Stimulated activated CD4-positive, alpha-beta T cell treated with anti-CD3 and anti-CD28 coated beads, Interleukin-15, amount 100 ng/mL, for 48 hours (primary cell): Measurements from ENCODE around the gene ATP8B3.

ENCODE experiments used
- DNase-seq, 2 donors: peaks; one replicate each; pipeline ENCODE4 v3.0.0-alpha.2; 2020; ENCODE audit warnings: low read depth in 2 of 2

The ATP8B3 gene

GRCh38 chr19:1811942-1812425 is at the start of gene ATP8B3:
Gene ATP8B3 (minus strand): TSS chr19:1812276. CDS start chr19:1811736, 540 bp downstream.
- peak in 1 of 2 donors; percentile 15 for DNase-seq

- no peak for DNase-seq
Measured at GRCh38 chr19:1861599-1862031, 49.5 kb upstream of the ATP8B3 start.

- DNase-seq: no peak
Measured at GRCh38 chr19:1860821-1861598, 48.9 kb upstream of the ATP8B3 start.

DNA sequence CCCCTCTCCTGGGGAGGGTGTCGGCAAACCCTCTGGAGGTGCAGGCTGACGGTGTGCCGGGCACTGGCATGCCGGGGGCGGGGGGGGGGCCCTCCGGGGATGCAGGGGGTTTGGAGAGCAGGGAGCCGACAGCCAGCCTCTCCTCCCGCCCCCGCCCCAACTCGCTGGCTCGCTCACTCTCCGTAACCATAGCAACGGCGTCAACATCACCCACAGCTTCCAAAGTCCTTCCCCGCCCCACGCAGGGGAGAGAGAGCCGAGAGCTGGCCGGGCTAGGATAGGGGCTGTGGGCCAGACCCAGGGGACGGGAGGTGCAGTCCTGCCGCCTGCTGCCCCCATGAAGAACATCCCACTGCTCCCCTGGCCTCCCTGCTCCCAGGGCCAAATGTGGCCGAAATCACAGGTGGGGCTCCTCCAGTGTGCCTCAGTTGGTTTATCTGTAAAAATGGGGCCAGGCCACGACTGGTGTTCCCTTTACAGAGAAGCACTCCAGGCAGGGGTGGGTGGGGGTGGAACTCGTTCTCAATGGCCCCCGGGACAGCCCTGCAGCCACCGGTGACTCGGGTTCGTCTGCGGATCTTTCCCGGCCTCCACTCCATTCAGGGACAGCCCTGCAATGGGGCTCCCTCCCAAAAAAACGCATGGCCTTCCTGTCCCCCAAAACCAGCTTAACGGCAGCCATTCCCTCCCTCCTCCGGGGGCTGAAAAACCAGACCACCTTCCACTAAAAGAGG is 48.1 kb upstream of the ATP8B3 start:
- peak in 1 of 2 donors; percentile 59 for DNase-seq

DNA sequence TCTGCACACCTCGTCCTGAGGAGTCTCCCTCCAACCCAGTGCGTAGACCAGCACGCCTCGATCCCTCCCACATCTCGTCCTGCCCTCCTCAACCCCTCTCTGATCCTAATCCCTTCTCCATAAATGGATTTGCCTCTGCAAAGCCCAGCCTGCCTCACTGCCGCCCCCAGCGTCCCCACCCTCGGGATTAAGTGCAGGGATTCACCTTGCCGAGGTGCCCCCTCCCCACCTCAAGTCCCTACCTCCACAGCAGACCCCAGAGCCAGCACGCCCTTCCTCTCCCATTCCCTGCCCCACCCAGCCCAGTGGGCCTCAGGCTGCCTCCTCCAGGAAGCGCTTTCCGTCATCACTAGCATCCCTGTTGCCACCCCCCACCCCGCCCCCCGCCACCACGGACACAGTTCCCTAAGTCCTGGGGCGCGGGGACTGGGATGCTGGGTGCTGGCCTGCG is 47.3 kb upstream of the ATP8B3 start:
- no peak for DNase-seq

DNA sequence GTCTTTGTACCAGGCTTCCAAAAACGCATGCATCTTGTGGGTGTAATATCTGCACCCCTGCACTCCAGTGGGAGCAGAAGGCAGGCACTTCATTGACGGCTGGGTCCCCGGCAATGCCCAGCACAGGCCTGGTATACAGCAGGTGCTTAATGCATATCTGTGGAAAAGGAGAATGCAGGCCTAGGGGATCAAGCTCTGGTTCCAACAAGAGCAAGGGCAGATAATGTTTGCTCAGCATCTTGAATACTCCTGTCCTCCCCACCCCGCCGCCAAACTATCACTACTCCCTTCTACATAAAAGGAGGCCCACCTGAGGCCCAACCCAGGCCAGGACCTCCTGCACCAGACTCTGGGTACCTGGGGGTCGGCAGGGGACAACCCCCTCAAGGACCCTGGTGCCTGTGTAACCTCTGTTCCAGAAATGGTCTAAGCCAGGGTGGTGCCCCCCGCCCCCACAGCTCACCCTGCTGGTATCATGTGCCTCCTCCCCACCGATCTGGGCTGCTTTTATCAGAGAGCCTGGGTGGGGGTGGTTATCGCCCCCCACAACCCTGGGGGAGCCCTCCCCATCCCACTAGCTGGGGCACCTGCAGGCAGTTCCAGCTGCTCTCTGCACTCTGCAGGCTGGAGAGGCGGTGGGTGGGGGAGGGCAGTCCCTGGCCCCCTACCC is 46.5 kb upstream of the ATP8B3 start:
- DNase-seq: no peak

GRCh38 chr19:1857648-1858326 is 45.7 kb upstream of the ATP8B3 start:
- no peak for DNase-seq

DNA sequence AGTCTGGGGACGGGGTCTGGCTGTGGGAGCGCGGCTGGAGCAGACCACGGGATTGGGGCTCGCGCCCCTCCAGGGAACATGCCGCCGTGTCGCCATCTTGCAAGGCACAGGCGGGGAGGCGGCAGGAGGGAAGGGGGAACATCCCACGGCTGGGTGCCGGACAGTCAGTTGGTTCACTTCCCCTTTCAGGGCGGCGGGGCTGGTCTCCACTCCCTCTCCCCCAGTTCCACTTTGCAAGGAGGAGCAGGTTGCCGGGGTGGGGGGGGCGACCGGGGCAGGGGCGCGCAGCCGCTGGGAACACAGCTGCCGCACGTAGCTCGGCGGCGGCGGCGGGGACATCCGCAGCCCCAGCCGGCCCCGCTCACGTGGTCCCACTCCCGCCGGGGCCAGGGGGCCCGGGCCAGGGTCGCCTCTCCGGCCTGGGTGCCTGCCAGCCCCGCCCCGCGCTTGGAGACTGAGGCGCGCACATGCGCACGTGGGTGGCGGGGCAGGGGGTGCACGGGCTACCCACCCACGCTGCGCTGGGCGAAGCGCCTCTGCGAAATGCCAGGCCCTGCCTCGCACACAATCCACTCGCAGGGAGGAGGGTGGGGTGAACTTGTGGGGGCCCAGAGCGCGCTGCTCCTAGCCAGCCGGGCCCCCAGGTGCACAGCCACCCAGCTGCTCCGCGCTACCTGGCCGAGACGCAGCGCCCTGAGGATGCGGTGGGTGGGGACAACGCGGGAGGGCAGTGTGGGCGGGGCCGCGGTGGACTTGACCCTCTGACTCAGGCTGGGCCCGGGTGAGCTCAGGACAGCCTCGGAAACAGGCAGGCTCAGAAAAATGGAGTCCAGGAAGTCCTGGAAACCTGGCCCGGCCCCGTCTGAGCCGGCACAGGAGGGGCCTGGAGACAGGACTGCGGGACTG is 44.9 kb upstream of the ATP8B3 start:
- peak in 1 of 2 donors; percentile 48 for DNase-seq

- no peak for DNase-seq
Measured at GRCh38 chr19:1856345-1856697, 44.2 kb upstream of the ATP8B3 start.

DNA sequence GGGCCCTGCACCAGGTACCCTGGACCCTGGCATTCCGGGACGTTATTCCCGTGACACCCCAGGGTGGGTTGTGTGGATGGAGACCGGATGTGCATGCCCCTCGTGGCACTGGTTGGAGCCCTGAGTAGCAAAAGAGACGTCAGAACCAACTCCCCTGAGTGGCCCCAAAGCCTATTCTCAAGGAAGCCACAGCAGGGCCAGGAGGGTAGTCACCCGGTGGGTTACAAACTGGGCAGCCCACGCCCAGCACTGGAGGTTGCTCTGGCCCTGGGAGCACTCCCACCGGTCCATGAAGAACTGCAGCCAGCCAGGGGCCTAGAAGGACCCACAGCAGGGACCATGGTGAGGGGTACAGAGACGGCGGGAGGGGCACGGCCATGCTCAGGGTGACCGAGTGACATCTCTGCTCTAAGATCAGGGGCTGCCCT is 43.8 kb upstream of the ATP8B3 start:
- no peak for DNase-seq

- peak; percentile 72 to 85 for DNase-seq
Measured at GRCh38 chr19:1855040-1855827, 43.2 kb upstream of the ATP8B3 start.

GRCh38 chr19:1854542-1855039 is 42.5 kb upstream of the ATP8B3 start:
- DNase-seq: no peak

- DNase-seq: no peak
Measured at GRCh38 chr19:1854039-1854541, 42.0 kb upstream of the ATP8B3 start.

DNA sequence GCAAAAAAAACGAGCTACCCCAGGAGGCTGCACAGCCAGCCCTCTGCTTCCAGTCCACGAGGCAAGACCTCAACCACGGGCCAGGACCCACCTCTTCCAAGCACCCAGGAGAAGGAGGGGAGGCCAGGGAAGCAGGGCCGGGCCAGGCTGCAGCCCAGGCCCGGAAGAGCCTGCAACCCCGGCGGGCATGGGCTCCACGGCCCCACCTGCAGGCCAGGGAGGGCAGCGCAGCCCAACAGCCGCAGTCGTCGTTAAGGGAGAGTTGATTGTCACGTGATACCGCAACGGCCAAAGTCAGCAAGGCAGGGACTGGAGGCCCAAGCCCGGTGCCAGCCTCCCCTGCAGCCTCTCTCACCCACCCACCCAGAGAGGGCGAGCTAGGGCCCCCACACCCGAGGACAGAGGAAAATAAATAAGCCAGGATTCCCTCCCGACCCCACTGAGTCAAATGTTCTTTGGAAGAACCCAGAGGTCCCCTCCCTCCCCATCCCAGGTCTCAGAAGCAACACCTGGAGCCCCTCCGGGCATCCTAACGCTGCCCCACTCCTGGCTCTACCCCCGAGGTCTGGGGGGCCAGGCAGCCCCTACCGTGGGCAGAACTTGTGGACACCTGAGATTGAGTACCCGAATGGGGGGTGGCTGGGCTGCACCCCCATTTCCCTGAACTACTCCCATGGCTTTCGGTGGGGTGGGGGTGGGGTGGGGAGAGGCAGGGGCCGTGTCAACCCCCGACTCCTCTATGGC is 41.4 kb upstream of the ATP8B3 start:
- peak; percentile 72 to 86 for DNase-seq

DNA sequence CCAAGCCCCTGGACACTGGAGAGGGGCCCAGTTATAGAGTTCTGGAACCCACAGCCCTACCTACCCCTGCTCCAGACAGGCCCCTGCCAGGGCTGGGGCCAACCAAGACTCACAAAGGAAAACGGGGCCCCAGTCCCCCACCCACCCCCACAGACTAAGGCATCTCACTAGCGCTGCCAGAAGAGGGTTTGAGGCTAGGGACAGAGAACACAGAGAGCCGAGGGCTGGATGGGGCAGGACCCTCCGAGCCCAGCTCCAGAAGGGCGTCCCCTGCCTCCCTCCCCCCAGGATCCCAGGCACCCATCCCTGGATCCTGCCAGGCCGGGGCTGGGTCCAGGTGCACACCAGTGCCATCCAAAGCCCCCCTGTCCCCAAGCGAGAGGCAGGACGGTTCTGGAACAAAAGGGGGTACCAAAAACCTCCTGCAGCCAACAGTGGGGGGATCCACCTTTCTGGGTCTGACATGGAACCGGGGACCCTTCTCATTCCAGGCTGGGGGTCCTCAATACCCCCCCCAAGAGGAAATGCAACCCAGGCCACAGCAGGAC is 40.6 kb upstream of the ATP8B3 start:
- DNase-seq: no peak

DNA sequence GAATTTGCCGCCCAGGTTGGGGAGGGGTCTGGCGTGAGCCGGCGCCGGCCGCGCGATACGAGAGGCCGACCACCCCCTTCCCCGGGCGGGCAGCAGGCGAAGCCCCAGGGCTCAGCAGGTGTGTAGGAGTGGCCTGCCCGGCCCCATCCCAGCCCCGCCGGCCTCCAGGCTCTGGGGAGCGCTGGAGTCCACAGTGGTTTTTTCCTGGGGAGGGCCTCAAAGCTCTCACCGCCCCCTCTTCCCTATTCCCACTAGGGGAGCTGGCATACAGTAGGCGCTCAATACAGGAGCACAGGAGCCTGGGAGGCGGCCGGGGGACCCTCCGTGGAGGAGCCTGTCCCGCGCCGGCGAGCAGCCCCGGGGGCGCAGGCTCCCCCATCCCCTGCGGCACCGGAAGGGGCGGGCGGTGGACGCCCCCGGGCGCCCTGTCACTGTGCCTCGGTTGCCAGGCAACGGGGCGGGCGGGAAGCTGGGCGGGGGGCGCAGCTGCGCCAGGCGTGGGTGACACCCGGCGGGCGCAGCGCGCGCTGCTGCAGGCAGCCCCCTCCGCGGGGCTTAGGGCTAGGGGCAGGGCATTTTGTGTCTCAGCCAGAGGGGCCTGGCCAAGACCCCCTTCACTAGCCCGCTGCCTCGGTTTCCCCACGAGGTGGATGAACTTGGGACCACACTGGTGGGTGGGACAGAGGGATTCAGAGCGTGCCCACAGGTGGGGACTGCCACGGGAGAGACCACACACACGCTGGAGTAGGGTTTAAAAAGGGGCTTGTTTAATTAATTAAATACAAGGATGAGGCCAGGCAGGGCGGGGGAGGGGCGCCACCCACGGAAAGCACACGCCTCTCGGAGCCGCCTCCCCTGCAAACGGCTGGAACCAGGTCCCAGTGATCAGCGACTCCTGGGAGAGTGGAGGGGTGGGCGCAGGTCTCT is 39.8 kb upstream of the ATP8B3 start:
- no peak for DNase-seq
